Peyer's patch (tissue), 4 donors: ENCODE data around the gene FUT8.

Experiments
- POLR2A ChIP-seq, 2 donors: fragments of 450-650 bp; IDR thresholded peaks; one replicate each; pipeline ENCODE4 v1.5.1; 2017; ENCODE audit warnings: antibody characterized with exemption in 2 of 2, mild to moderate bottlenecking in 2 of 2, moderate library complexity in 2 of 2
- TF ChIP-seq, protein P1 (sequence below), 6 experiments: fragments of 450-650 bp in 4 of 6; fragments of 200-600 bp in 2 of 6; sonication (generic) in 1 of 6; IDR thresholded peaks; one replicate each; pipeline ENCODE4 v1.5.1; 2017 to 2019; ENCODE audit warnings: antibody characterized with exemption in 6 of 6, mild to moderate bottlenecking in 3 of 6, moderate library complexity in 1 of 6

DNA sequence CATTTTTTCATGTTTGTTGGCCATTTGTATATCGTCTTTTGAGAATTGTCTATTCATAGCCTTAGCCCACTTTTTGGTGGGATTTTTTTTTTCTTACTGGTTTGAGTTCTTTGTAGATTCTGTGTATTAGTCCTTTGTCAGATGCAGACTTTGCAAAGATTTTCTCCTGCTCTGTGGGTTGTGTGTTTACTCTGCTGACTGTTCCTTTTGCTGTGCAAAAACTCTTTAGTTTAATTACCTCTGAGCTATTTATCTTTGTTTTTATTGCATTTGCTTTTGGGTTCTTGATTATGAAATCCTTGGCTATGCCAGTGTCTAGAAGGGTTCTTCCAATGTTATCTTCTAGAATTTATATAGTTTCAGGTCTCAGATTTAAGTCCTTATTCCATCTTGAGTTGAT is 220.0 kb downstream of the FUT8 start:
- TF ChIP-seq, protein P1, sequence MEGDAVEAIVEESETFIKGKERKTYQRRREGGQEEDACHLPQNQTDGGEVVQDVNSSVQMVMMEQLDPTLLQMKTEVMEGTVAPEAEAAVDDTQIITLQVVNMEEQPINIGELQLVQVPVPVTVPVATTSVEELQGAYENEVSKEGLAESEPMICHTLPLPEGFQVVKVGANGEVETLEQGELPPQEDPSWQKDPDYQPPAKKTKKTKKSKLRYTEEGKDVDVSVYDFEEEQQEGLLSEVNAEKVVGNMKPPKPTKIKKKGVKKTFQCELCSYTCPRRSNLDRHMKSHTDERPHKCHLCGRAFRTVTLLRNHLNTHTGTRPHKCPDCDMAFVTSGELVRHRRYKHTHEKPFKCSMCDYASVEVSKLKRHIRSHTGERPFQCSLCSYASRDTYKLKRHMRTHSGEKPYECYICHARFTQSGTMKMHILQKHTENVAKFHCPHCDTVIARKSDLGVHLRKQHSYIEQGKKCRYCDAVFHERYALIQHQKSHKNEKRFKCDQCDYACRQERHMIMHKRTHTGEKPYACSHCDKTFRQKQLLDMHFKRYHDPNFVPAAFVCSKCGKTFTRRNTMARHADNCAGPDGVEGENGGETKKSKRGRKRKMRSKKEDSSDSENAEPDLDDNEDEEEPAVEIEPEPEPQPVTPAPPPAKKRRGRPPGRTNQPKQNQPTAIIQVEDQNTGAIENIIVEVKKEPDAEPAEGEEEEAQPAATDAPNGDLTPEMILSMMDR (IDR thresholded peaks at IDR 0.05) = no peak
- no peak for TF ChIP-seq POLR2A (IDR thresholded peaks at IDR 0.05)
